WERI-Rb-1 (cell line): ENCODE results near the gene PCGF2.

Source experiments
- DNase-seq: peaks from one replicate; pipeline ENCODE4 v3.0.0-alpha.2; 2020
- H3K27ac ChIP-seq: fragments of 250-450 bp; sonication (Bioruptor Pico); 2 replicates; pipeline ENCODE4 v1.5.1; 2020; ENCODE audit warnings: mild to moderate bottlenecking, moderate library complexity
- H3K27me3 ChIP-seq: fragments of 250-450 bp; sonication (Bioruptor Pico); 2 replicates; pipeline ENCODE4 v1.5.1; 2021; ENCODE audit warnings: mild to moderate bottlenecking, low read depth, moderate library complexity; ENCODE audit not compliant: insufficient read depth, severe bottlenecking
- H3K36me3 ChIP-seq: fragments of 250-450 bp; sonication (Bioruptor Pico); 2 replicates; pipeline ENCODE4 v1.5.1; 2020; ENCODE audit warnings: mild to moderate bottlenecking, moderate library complexity
- H3K4me3 ChIP-seq: 2 replicates; pipeline ENCODE4 v1.5.1; 2011; ENCODE audit warnings: low read depth, mild to moderate bottlenecking, control low read depth, low read length
- H3K9me3 ChIP-seq: fragments of 250-450 bp; sonication (Bioruptor Pico); 2 replicates; pipeline ENCODE4 v1.5.1; 2021; ENCODE audit warnings: mild to moderate bottlenecking, moderate library complexity; ENCODE audit not compliant: severe bottlenecking
- CTCF ChIP-seq: IDR thresholded peaks from 2 replicates; pipeline ENCODE4 v1.5.1; 2011; ENCODE audit warnings: low read depth, mild to moderate bottlenecking, control low read depth, inconsistent platforms, low read length

Gene PCGF2

DNA sequence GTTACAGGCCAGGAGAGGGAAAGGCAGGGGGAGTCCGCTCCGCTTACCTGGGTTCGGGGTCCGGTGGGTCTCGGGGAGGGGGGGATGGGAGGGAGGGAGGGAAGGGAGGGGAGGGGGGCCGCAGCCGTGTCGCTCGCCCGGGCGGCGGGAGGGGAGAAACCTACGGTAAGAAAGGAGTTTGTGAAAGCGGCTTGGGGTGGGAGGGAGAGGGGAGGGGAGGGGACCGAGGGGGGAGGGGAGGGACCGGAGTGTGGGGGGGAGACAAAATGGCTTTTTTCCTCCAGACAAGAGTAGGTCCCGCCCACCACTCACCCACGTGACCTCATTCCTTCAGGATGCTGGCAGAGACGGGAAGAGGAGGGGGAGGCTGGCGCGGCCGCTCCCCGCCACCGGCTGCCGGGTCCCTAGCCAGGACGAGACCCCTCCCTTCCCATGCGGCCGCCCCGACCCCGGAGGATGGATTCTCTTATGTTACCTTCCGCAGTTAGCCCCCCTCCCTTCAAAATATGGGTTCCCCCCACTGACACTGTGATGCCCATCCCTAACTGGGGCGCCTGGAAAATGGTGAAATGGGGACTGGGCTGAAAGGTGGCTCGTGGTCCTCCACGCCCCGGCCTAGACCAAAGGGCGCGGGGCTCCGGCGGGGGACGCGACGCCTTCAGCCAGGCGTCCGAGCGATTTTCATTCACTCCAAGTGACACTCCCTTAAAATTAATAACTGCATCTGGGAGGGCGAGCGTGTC, at the start of gene PCGF2:
PCGF2 (minus strand) TSS at position 188 of the 743 bp plus-strand sequence. CDS start 7,934 bp downstream, outside the sequence.
- H3K9me3 ChIP-seq, result no peaks in the 10 kb centered on the region
- peaks cover 7% of the 10 kb centered on the region for H3K36me3 ChIP-seq
- no peaks in the 10 kb centered on the region for H3K27me3 ChIP-seq
- H3K4me3 ChIP-seq, result peak within 1 kb of the TSS; percentile 92
- H3K27ac ChIP-seq, result peak within 1 kb of the TSS; percentile 90
- TF ChIP-seq CTCF, result no peak
- peak; percentile 97 for DNase-seq

DNA sequence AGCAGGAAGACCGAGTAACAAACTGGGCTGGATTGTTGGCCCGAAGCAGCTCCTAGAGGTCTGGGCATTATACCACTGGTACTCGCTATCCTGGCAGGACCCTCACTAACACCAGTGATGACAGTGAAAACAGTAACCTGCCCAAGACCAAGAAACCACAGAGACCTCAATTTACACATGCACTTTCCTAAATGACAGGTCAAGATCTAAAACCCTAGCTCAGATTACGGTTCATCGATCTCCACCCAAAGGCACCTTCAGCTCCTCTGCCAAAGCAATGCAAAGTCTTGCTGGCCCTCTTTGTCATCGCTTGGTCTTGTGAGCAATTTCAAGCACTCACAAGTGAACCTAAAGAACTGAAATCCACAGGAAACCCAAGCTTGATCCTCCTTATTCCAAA, 49.7 kb upstream of the PCGF2 start:
- Histone ChIP-seq H3K36me3 (peaks cover 36% of the 10 kb centered on the region), H3K27ac (no peak overlapping the region; the same call in 1 of the 2 replicates), H3K4me3 (no peak overlapping the region), H3K27me3 (no peaks in the 10 kb centered on the region), H3K9me3 (no peaks in the 10 kb centered on the region)
- no peak for DNase-seq
- TF ChIP-seq CTCF, result no peak

GRCh38 chr17:38797158-38797490, 49.0 kb upstream of the PCGF2 start:
- Histone ChIP-seq H3K27ac (no peak overlapping the region), H3K36me3 (peaks cover 29% of the 10 kb centered on the region), H3K9me3 (no peaks in the 10 kb centered on the region), H3K4me3 (no peak overlapping the region), H3K27me3 (no peaks in the 10 kb centered on the region)
- no peak for DNase-seq
- TF ChIP-seq CTCF, result no peak

DNA sequence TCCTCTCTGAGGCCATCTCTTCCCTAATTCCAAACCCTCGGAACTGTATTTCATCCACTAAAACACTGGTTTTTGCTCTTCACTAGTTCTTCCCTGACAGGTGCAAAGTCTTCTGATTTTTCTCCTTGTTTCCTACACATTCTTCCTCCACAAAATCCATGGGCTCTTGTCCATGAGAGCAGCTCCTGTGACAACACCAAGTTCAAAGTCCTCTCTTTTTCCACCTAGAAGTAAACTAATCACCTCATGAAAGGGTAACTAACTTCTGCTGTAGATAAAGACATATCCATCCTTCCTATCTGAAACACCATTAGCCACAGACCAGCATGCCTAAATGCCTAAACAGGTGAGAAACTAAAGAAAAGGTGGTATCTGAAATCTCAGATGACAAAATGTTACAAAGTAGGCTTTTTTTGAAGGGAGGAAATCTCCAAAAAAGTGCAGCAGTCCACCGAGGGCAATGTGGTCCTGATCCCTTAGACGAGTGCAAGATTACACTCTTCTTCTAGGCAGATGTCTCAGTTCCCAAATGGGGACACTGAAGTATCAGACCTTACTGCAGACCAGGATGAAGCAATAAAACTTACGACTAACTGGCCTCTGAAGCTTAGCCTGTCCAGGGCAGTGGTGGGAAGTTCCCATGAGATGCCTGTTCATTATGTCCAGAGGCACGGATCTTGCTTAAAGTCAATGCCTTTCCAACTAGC, 48.5 kb upstream of the PCGF2 start:
- no peak overlapping the region for H3K27ac ChIP-seq
- no peak for DNase-seq
- H3K9me3 ChIP-seq, result no peaks in the 10 kb centered on the region
- H3K4me3 ChIP-seq, result no peak overlapping the region
- TF ChIP-seq CTCF, result no peak
- peaks cover 24% of the 10 kb centered on the region for H3K36me3 ChIP-seq
- no peaks in the 10 kb centered on the region for H3K27me3 ChIP-seq

GRCh38 chr17:38794221-38794620, 46.1 kb upstream of the PCGF2 start:
- Histone ChIP-seq H3K36me3 (peaks cover 18% of the 10 kb centered on the region), H3K9me3 (no peaks in the 10 kb centered on the region), H3K27me3 (no peaks in the 10 kb centered on the region), H3K27ac (no peak overlapping the region), H3K4me3 (no peak overlapping the region)
- no peak for DNase-seq
- no peak for TF ChIP-seq CTCF
